H1 (cell line): Measurements from ENCODE around the gene KIAA1614. TPM values are rescaled to one million over a fixed set of nuclear protein-coding genes. Genes with fewer than 3 reads are reported as not detected.

Experiments
- CTCF ChIA-PET: fragments of 300-600 bp; sonication (Branson Sonifier 250); formaldehyde crosslinking; loops from one replicate; lab custom pipeline; 2021; ENCODE audit not compliant: partially characterized antibody; lab: Charles Lee
- POLR2A ChIA-PET: fragments of 300-600 bp; sonication (Branson Sonifier 250); formaldehyde crosslinking; loops from one replicate; lab custom pipeline; 2021; ENCODE audit warnings: inconsistent platforms; ENCODE audit not compliant: partially characterized antibody; lab: Charles Lee
- DNase-seq, 2 experiments: peaks; one replicate each; pipeline versions ENCODE4 v3.0.0 to v3.0.0-alpha.2; 2010 to 2022; ENCODE audit warnings: low spot score in 2 of 2, low read depth in 1 of 2, mixed read lengths in 1 of 2
- FAIRE-seq: peaks from 2 replicates; lab custom pipeline; 2011; peaks lifted over from hg19 to GRCh38; lab: Jason Lieb, UNC
- H2AFZ ChIP-seq: 2 replicates; pipeline ENCODE4 v1.8.1; 2012; ENCODE audit warnings: low read length, inconsistent platforms
- H2AK5ac ChIP-seq: 2 replicates; pipeline ENCODE4 v1.6.1; 2013; ENCODE audit warnings: low read depth, low read length
- H2BK120ac ChIP-seq: replicated peaks from 2 replicates; pipeline ENCODE3; 2013; ENCODE audit warnings: low read depth, low read length, inconsistent platforms
- H2BK12ac ChIP-seq: 2 replicates; pipeline ENCODE4 v1.6.1; 2013; ENCODE audit warnings: low read depth, low read length
- H2BK15ac ChIP-seq: 2 replicates; pipeline ENCODE4 v1.6.1; 2013; ENCODE audit warnings: low read length
- H2BK20ac ChIP-seq: 2 replicates; pipeline ENCODE4 v1.6.1; 2013; ENCODE audit warnings: low read length
- H2BK5ac ChIP-seq: 2 replicates; pipeline ENCODE4 v1.6.1; 2013; ENCODE audit warnings: low read depth, low read length
- H3K14ac ChIP-seq: 2 replicates; pipeline ENCODE4 v1.6.1; 2013; ENCODE audit warnings: inconsistent platforms; ENCODE audit not compliant: insufficient read length
- H3K18ac ChIP-seq: 2 replicates; pipeline ENCODE4 v1.6.1; 2013; ENCODE audit warnings: low read length; ENCODE audit errors: extremely low read depth
- H3K23ac ChIP-seq: 2 replicates; pipeline ENCODE4 v1.6.1; 2013; ENCODE audit warnings: inconsistent platforms; ENCODE audit not compliant: insufficient read length
- H3K23me2 ChIP-seq: 2 replicates; pipeline ENCODE4 v1.6.1; 2013; ENCODE audit warnings: low read depth, low read length
- H3K27ac ChIP-seq: 2 replicates; pipeline ENCODE4 v1.6.1; 2011; ENCODE audit warnings: low read depth, low read length, inconsistent platforms
- H3K27me3 ChIP-seq, 4 experiments: replicated peaks in 1 of 4; 1 replicate in 1 of 4; 2 replicates in 3 of 4; pipeline versions ENCODE4 v1.6.1 to v1.8.1; 2011 to 2013; ENCODE audit warnings: low read length in 3 of 4, mild to moderate bottlenecking in 3 of 4, inconsistent platforms in 2 of 4, mixed read lengths in 2 of 4, moderate library complexity in 1 of 4; ENCODE audit not compliant: control insufficient read depth in 3 of 4, insufficient read depth in 3 of 4; ENCODE audit errors: extremely low read depth in 1 of 4
- H3K36me3 ChIP-seq, 4 experiments: 2 replicates each; pipeline versions ENCODE4 v1.6.1 to v1.8.1; 2011 to 2013; ENCODE audit warnings: mild to moderate bottlenecking in 4 of 4, low read length in 3 of 4, moderate library complexity in 2 of 4, control low read depth in 1 of 4, inconsistent platforms in 1 of 4; ENCODE audit not compliant: insufficient read depth in 4 of 4, control insufficient read depth in 2 of 4
- H3K4ac ChIP-seq: replicated peaks from 2 replicates; pipeline ENCODE3; 2013; ENCODE audit warnings: low read length, low read depth, mixed read lengths, inconsistent platforms; ENCODE audit not compliant: insufficient read length
- H3K4me1 ChIP-seq, 4 experiments: replicated peaks in 1 of 4; 1 replicate in 1 of 4; 2 replicates in 3 of 4; pipeline versions ENCODE4 v1.6.1 to v1.8.1; 2011 to 2013; ENCODE audit warnings: low read length in 3 of 4, inconsistent platforms in 2 of 4, mixed read lengths in 1 of 4; ENCODE audit not compliant: insufficient read depth in 4 of 4, control insufficient read depth in 3 of 4
- H3K4me2 ChIP-seq, 2 experiments: 2 replicates each; pipeline versions ENCODE4 v1.6.1 to v1.8.1; 2011 to 2013; ENCODE audit warnings: low read depth in 2 of 2, low read length in 2 of 2, control low read depth in 1 of 2, inconsistent platforms in 1 of 2, mild to moderate bottlenecking in 1 of 2; ENCODE audit not compliant: insufficient read depth in 1 of 2
- H3K4me3 ChIP-seq, 4 experiments: fragments of 200-600, 300-600 bp in 1 of 4; sonication (generic), shearing (Covaris generic), sonication (Bioruptor Twin) in 1 of 4; 2 replicates each; pipeline versions ENCODE4 v1.5.1 to v1.8.1; 2011 to 2016; ENCODE audit warnings: low read length in 4 of 4, low read depth in 3 of 4, control low read depth in 2 of 4, inconsistent platforms in 2 of 4, mild to moderate bottlenecking in 2 of 4, mixed read lengths in 1 of 4, moderate library complexity in 1 of 4; ENCODE audit not compliant: insufficient read depth in 2 of 4; ENCODE audit errors: extremely low read depth in 1 of 4
- H3K56ac ChIP-seq: replicated peaks from 2 replicates; pipeline ENCODE3; 2013; ENCODE audit warnings: low read depth, mild to moderate bottlenecking, mixed read lengths, low read length, inconsistent platforms; ENCODE audit not compliant: insufficient read length
- H3K79me1 ChIP-seq: 2 replicates; pipeline ENCODE4 v1.6.1; 2013; ENCODE audit warnings: low read depth, low read length, control low read depth
- H3K79me2 ChIP-seq, 2 experiments: 2 replicates each; pipeline versions ENCODE4 v1.6.1 to v1.8.1; 2012 to 2013; ENCODE audit warnings: low read length in 2 of 2, mild to moderate bottlenecking in 2 of 2, inconsistent platforms in 1 of 2; ENCODE audit not compliant: insufficient read depth in 2 of 2, control insufficient read depth in 1 of 2
- H3K9ac ChIP-seq, 4 experiments: replicated peaks in 1 of 4; 1 replicate in 1 of 4; 2 replicates in 3 of 4; pipeline versions ENCODE4 v1.6.1 to v1.8.1; 2011 to 2013; ENCODE audit warnings: low read depth in 3 of 4, low read length in 3 of 4, control low read depth in 2 of 4, mild to moderate bottlenecking in 2 of 4, moderate library complexity in 2 of 4, inconsistent platforms in 1 of 4; ENCODE audit errors: extremely low read depth in 1 of 4
- H3K9me3 ChIP-seq, 2 experiments: 2 replicates each; pipeline versions ENCODE4 v1.6.1 to v1.8.1; 2012 to 2013; ENCODE audit warnings: mild to moderate bottlenecking in 2 of 2, moderate library complexity in 2 of 2, control low read depth in 1 of 2, inconsistent platforms in 1 of 2, low read depth in 1 of 2, low read length in 1 of 2, mixed read lengths in 1 of 2; ENCODE audit not compliant: insufficient read depth in 2 of 2
- H4K20me1 ChIP-seq, 2 experiments: replicated peaks in 1 of 2; 2 replicates each; pipeline versions ENCODE3 to v1.8.1; 2011 to 2013; ENCODE audit warnings: inconsistent platforms in 2 of 2, low read length in 2 of 2, mild to moderate bottlenecking in 1 of 2; ENCODE audit not compliant: insufficient read depth in 2 of 2, control insufficient read depth in 1 of 2
- H4K5ac ChIP-seq: 2 replicates; pipeline ENCODE4 v1.6.1; 2013; ENCODE audit warnings: low read length, low read depth, mixed read lengths, inconsistent platforms; ENCODE audit not compliant: insufficient read length
- H4K8ac ChIP-seq: 2 replicates; pipeline ENCODE4 v1.8.0; 2013; ENCODE audit warnings: mild to moderate bottlenecking, moderate library complexity, low read length, inconsistent platforms; ENCODE audit not compliant: insufficient read depth; ENCODE audit errors: extremely low read depth
- H4K91ac ChIP-seq: replicated peaks from 2 replicates; pipeline ENCODE3; 2013; ENCODE audit warnings: low read length, mixed read lengths, inconsistent platforms; ENCODE audit not compliant: insufficient read length
- BACH1 ChIP-seq: IDR thresholded peaks from 2 replicates; pipeline ENCODE4 v1.6.1; 2012; ENCODE audit warnings: low read length, improper control_type of control experiment
- CBX5 ChIP-seq: fragments of 300-800, 300-1000 bp; sonication (generic); IDR thresholded peaks from 2 replicates; pipeline ENCODE4 v1.7.1; 2016; ENCODE audit warnings: antibody characterized with exemption, low read length, low read depth
- CBX8 ChIP-seq: fragments of 300-800, 300-1000 bp; sonication (generic); IDR thresholded peaks from 2 replicates; pipeline ENCODE4 v1.7.1; 2016; ENCODE audit warnings: low read depth, low read length, borderline replicate concordance
- CHD1 ChIP-seq: IDR thresholded peaks from 2 replicates; pipeline ENCODE4 v1.6.1; 2012; ENCODE audit warnings: low read depth, low read length, improper control_type of control experiment
- CHD2 ChIP-seq: IDR thresholded peaks from 2 replicates; pipeline ENCODE4 v1.6.1; 2012; ENCODE audit warnings: low read length, improper control_type of control experiment
- CREB1 ChIP-seq: IDR thresholded peaks from 2 replicates; pipeline ENCODE4 v1.6.1; 2012; ENCODE audit warnings: inconsistent platforms
- CTBP2 ChIP-seq: IDR thresholded peaks from 2 replicates; pipeline ENCODE4 v1.7.0; 2011; ENCODE audit warnings: borderline replicate concordance, mild to moderate bottlenecking, moderate library complexity, mixed read lengths, low read length; ENCODE audit not compliant: insufficient read depth, insufficient read length
- GTF2F1 ChIP-seq: IDR thresholded peaks from 2 replicates; pipeline ENCODE4 v1.6.1; 2012; ENCODE audit warnings: low read depth, low read length, improper control_type of control experiment, borderline replicate concordance
- KDM1A ChIP-seq: fragments of 200-600, 300-600 bp; sonication (generic); IDR thresholded peaks from 2 replicates; pipeline ENCODE4 v1.7.1; 2016; ENCODE audit warnings: mild to moderate bottlenecking, low read length, borderline replicate concordance
- PHF8 ChIP-seq: fragments of 200-600 bp; sonication (generic); conservative IDR thresholded peaks from 2 replicates; pipeline ENCODE4 v1.7.1; 2012; ENCODE audit warnings: low read depth, mild to moderate bottlenecking, inconsistent platforms, low read length, moderate library complexity
- POLR2AphosphoS5 ChIP-seq: IDR thresholded peaks from 2 replicates; pipeline ENCODE4 v1.6.1; 2011; ENCODE audit warnings: low read depth, low read length
- TAF7 ChIP-seq: optimal IDR thresholded peaks from 2 replicates; pipeline ENCODE3; 2011; ENCODE audit warnings: low read depth, mild to moderate bottlenecking, inconsistent platforms, low read length, moderate library complexity, borderline replicate concordance
- WGBS, 2 experiments: shearing (Covaris generic) in 1 of 2; methylation state at CpG; one replicate each; pipeline versions ENCODE4 v1.1.6 to v1.1.7; 2013 to 2015; ENCODE audit warnings: low lambda C conversion rate in 2 of 2, mixed read lengths in 2 of 2, inconsistent platforms in 1 of 2, low coverage in 1 of 2, missing lambda C conversion rate in 1 of 2; ENCODE audit not compliant: insufficient replicate concordance in 2 of 2, insufficient coverage in 1 of 2, insufficient read length in 1 of 2; ENCODE audit errors: extremely low coverage in 1 of 2, missing lambda C conversion rate in 1 of 2; 5-methylcytosine and 5-hydroxymethylcytosine counted together
- polyA plus RNA-seq, 7 experiments: library from polyadenylated mRNA; depleted of rRNA in 3 of 7; stranded (reverse) in 5 of 7; unstranded in 2 of 7; fragments of >200 nt in 5 of 7; fragments of 200-250 nt in 2 of 7; gene quantifications; 1 replicate in 5 of 7; 2 replicates in 1 of 7; 4 replicates in 1 of 7; pipeline versions ENCODE4 v1.2.1 to v1.2.3, GENCODE V29; 2011 to 2013; ENCODE audit warnings: missing spikeins in 2 of 7, mixed read lengths in 2 of 7
- total RNA-seq: library from RNA; stranded (reverse); fragmentation: NEBNext Ultra II Directional; extraction: Animal tissue kit (Norgen Biotek cat#: 25700); gene quantifications from 2 replicates; pipeline ENCODE4 v1.2.1, GENCODE V29; 2021
- TF ChIP-seq, protein P1 (sequence below): IDR thresholded peaks from 2 replicates; pipeline ENCODE4 v1.6.1; 2011; ENCODE audit warnings: low read length, improper control_type of control experiment

KIAA1614 gene
- total and polyA plus RNA-seq, 2 of the 8 experiments (the other 6 are each of a cell fraction or from before 2014, with no cell fraction given): 1.3 to 3.1 TPM

DNA sequence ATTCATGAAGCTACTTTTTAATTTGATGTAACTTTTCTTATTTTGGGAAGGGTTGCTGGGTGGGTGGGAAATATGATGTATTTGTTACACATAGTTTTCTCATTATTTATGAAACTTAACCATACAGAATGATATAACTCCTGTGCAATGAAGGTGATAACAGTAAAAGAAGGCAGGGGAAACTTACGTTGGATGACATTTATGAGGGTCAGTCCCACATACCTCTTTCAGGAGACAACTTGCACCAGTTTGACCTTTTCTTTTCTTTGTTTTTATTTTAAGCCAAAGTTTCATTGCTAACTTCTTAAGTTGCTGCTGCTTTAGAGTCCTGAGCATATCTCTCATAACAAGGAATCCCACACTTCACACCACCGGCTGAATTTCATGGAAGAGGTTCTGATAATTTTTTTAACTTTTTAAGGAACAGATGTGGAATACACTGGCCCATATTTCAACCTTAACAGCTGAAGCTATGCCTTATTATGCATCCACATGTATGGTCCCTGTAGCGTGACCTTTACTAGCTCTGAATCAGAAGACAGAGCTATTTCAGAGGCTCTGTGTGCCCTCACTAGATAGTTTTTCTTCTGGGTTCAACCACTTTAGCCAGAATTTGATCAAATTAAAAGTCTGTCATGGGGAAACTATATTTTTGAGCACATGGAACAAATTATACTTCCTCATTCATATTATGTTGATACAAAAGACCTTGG is 28.0 kb upstream of the KIAA1614 start:
- Histone ChIP-seq H2AFZ (no peak overlapping the region), H3K27ac (no peak overlapping the region)
- no peak for FAIRE-seq
- TF ChIP-seq GTF2F1 (no peak), TAF7 (no peak), CTBP2 (no peak), CREB1 (no peak), PHF8 (no peak), POLR2AphosphoS5 (no peak), CHD1 (no peak), CBX5 (no peak), CHD2 (no peak), KDM1A (no peak), BACH1 (no peak), CBX8 (no peak)
- TF ChIP-seq, protein P1, sequence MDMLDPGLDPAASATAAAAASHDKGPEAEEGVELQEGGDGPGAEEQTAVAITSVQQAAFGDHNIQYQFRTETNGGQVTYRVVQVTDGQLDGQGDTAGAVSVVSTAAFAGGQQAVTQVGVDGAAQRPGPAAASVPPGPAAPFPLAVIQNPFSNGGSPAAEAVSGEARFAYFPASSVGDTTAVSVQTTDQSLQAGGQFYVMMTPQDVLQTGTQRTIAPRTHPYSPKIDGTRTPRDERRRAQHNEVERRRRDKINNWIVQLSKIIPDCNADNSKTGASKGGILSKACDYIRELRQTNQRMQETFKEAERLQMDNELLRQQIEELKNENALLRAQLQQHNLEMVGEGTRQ: no peak

More for the DNA sequence above, 28.0 kb upstream of the KIAA1614 start:
- DNase-seq: no peak
- H3K56ac ChIP-seq: no peak overlapping the region
- H3K27me3 ChIP-seq: no peaks in the 10 kb centered on the region
- H2BK20ac ChIP-seq: no peak overlapping the region
- H4K5ac ChIP-seq: no peak overlapping the region
- H3K4ac ChIP-seq: no peak overlapping the region
- H4K8ac ChIP-seq: no peak overlapping the region
- no peak overlapping the region for H3K4me3 ChIP-seq
- H3K4me1 ChIP-seq: no peaks in the 10 kb centered on the region
- 91% methylated on average over 3 of the region's 3 CpGs; no CpG with 5 or more reads in 1 of the 2 experiments for WGBS, 2 experiments
- ChIA-PET POLR2A (no interaction called here), CTCF (interaction anchor here (0.5 to 3.6 kb wide), 9 partner anchors 15 to 369 kb away, joined by 3 to 43 read pairs (median 4); no protein-coding TSS in a partner anchor)
- no peak overlapping the region for H2BK15ac ChIP-seq
- no peak overlapping the region for H3K4me2 ChIP-seq
- H2BK5ac ChIP-seq: no peak overlapping the region
- no peak overlapping the region for H3K18ac ChIP-seq
- no peak overlapping the region for H4K91ac ChIP-seq
- H3K9ac ChIP-seq: no peak overlapping the region
- no peak overlapping the region for H3K14ac ChIP-seq
- no peaks in the 10 kb centered on the region for H4K20me1 ChIP-seq
- H3K9me3 ChIP-seq: no peaks in the 10 kb centered on the region
- H3K79me1 ChIP-seq: no peaks in the 10 kb centered on the region
- H3K23ac ChIP-seq: no peak overlapping the region
- H3K36me3 ChIP-seq: peaks cover 0 to 4% (median 0%) of the 10 kb centered on the region in 4 experiments; a peak in 2 of 8 replicates
- no peaks in the 10 kb centered on the region for H3K23me2 ChIP-seq
- no peak overlapping the region for H2BK120ac ChIP-seq
- no peak overlapping the region for H2BK12ac ChIP-seq
- H2AK5ac ChIP-seq: no peak overlapping the region
- H3K79me2 ChIP-seq: no peaks in the 10 kb centered on the region
